ENCODE measurements around the gene SYNM.
"Not testable (repeated sequence)": the region's sequence is repeated elsewhere in the genome, so short reads cannot be mapped to it uniquely, and the experiment has no call there.

The SYNM gene, protein sequence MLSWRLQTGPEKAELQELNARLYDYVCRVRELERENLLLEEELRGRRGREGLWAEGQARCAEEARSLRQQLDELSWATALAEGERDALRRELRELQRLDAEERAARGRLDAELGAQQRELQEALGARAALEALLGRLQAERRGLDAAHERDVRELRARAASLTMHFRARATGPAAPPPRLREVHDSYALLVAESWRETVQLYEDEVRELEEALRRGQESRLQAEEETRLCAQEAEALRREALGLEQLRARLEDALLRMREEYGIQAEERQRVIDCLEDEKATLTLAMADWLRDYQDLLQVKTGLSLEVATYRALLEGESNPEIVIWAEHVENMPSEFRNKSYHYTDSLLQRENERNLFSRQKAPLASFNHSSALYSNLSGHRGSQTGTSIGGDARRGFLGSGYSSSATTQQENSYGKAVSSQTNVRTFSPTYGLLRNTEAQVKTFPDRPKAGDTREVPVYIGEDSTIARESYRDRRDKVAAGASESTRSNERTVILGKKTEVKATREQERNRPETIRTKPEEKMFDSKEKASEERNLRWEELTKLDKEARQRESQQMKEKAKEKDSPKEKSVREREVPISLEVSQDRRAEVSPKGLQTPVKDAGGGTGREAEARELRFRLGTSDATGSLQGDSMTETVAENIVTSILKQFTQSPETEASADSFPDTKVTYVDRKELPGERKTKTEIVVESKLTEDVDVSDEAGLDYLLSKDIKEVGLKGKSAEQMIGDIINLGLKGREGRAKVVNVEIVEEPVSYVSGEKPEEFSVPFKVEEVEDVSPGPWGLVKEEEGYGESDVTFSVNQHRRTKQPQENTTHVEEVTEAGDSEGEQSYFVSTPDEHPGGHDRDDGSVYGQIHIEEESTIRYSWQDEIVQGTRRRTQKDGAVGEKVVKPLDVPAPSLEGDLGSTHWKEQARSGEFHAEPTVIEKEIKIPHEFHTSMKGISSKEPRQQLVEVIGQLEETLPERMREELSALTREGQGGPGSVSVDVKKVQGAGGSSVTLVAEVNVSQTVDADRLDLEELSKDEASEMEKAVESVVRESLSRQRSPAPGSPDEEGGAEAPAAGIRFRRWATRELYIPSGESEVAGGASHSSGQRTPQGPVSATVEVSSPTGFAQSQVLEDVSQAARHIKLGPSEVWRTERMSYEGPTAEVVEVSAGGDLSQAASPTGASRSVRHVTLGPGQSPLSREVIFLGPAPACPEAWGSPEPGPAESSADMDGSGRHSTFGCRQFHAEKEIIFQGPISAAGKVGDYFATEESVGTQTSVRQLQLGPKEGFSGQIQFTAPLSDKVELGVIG (N-terminal part only)

DNA sequence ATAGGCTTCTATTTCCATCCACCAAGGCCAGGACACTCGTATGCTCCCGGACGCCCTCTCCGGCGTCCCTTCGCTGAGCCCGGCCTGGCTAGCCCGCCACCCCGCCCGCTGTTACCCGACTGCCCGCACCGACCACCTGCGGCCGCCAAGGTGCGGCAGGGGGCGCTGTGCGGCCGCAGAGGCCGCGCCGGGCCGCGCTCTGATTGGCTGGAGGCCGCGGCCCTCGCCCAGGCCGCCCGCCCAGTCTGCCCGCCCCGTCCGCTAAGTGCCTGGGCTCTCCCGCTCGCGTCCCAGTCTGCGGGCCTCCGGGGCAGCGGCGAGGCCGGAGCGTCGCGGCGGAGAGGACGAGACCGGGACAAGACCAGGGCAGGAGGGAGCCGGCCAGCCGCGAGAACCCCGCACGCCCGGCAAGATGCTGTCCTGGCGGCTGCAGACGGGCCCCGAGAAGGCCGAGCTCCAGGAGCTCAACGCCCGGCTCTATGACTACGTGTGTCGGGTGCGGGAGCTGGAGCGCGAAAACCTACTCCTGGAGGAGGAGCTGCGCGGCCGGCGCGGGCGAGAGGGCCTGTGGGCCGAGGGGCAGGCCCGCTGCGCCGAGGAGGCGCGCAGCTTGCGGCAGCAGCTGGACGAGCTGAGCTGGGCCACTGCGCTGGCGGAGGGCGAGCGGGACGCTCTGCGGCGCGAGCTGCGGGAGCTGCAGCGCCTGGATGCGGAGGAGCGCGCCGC, at the start of gene SYNM:
Gene SYNM, plus strand, starts transcription at position 293 of the 726 bp plus-strand sequence. Its CDS starts 120 bp downstream, at position 413.
- DNase-seq = peak; percentile 70

DNA sequence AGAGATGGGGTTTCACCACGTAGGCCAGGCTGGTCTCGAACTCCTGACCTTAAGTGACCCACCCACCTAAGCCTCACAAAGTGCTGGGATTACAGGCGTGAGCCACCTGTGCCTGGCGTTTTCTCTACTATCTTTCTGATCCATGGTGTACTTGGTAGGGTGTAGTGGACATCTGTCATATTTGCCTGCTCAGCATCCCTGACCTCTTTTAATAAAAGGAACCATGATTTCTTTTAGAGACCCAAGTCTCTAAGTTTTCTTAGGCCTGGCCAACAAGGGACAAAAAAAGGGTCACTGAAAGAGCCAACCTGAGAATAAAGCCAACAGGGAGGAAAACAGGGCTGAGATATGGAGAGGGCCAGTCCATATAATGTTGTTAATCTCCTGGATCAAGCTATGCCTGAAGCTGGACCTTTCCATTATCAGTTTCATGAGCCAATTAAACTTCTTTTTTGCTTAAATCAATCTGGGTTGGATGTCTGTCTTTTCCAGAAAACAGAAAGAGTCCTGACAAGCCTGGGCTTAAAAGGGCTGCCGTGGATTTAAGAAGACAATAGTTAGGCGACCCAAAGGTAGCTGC, 49.2 kb upstream of the SYNM start:
- no peak for DNase-seq

DNA sequence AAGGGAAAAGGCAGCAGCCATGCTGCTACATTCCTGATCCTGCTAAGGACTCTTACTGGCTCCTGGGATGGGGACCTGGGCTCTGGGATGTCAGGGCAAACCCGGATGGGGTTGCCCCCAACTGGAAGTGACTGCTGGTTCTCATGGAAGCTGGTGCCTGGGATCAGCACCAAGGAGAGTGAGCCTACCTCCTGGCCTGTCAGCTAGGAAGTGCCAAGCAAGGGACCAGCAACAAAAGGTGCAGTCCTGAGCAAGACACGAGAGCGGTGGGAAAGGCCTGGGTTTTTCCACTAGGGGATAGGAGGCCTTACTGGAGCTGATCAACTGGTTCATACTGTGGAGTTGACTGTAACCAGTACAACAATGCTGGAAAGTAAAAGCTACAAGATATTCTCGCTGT, 47.9 kb upstream of the SYNM start:
- no peak for DNase-seq

DNA sequence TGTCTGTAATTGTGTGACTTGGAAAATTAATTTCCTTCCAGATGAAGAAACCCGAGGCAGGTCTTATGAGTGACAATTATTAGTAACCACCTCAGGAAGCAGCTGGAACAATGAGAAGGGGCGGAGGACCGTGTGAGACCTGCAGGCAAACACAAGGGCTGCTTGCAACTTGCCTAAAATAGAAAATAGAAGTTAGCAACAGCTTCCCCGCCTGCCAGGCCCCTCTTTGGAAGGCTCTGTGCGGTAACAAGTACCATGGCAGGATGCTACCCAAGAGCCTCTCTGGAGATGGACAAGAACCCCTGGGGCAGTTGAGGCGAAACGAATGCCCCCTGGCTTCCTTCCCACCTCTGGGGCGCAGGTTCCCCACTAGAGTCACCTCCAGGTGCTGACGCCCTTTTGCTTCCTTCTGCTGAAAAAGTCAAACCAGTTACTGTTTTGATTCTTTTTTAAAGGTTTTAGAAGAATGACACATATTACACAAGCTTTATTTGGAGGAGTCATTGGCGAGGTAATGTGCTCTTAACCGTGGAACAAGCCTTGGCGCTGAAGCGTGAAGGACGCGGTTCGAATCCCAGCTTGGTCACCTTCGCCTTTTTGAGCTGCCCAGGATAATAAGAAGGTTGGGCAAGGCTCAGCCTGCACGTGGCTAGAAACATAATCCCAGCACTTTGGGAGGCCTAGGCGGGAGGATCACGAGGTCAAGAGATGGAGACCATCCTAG, 47.0 kb upstream of the SYNM start:
- no peak for DNase-seq

GRCh38 chr15:99058421-99058870, 46.4 kb upstream of the SYNM start:
- DNase-seq = no peak

DNA sequence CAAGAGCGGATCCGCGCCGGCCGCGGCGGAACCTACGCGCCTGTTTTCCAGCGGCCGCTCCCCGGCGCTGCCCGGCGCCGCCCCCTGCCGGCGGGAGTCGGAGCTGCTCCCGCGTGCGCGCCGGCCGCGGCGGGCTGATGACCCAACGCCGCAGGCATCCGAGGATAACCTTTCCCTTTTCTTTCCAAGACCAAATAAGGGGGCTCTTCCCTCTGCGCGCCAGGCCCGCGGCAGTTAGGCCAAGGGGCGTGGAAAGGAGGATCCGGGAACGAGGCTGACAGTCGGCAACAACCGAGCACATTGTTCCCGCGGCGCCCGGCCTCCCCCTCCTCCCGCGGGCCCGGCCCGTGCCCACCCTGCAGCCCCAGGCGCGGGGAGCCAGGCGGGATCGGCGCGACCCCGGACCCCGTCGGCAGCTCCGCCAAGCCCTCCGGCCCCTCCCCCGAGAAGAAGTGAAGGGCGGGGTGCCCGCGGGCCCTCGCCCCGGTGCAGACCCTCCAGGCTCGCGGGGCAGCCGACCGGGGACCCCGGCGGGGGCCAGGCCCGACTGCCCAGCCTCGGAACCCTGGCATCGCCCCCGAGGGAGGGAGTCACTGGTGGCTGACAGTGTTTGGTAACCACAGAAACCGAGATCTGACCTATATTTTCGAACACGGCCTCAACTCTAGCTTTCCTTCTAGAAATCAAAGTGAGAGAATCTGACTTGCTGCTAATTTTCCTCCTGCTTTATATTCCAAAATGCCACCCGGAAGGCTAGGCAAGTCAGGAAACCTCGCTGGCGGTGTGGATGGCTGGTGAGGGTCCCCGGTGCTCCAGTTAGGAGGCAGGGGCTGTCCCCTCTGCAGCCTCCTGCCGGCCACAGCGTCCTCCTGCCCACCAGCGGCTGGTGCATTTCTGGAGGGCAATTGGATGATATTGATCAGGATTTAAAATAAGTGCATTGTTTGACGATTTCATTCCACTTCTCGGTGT, 45.6 kb upstream of the SYNM start:
- DNase-seq = peak; percentile 19

- not testable (repeated sequence) for DNase-seq
Measured at GRCh38 chr15:99060186-99060585, 44.7 kb upstream of the SYNM start.

DNA sequence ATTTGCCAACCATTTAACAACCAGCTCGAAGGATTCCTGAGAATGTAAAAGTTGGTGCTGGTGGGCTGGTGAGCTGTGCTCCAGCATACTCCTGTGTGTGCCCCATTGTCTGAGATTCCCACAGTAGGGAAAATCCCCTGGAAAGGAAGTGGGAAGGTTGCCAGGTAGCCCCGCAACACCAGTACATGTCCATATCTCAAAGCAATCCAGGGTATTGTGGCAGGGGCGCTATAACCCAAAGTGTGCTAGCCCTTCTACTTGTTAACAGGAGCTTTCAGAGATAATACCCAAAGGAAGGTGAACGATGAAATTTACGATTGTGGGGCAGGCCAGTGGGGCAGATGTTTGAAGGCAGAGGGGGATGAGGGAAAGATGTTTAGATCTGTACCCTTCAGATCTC, 42.7 kb upstream of the SYNM start:
- DNase-seq = no peak

DNA sequence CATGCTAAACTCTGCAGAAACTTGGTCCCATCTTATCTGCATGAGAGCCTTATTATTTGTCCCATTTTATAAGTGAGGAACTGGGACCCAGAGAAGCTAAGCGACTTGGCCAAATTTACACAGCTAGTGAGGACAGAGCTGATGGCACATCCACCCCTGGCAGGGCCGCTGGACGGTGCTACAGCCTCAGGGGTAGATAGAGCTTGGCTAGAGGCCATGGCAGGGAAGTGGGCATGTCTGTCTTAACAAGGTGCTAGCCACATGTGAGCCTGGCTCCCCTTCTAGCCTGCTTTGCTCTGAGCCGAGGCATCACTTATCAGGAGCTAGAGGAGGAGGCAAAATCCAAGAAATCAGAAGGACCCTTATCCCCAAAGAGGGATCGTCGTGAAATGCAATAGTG, 36.7 kb upstream of the SYNM start:
- DNase-seq = no peak

DNA sequence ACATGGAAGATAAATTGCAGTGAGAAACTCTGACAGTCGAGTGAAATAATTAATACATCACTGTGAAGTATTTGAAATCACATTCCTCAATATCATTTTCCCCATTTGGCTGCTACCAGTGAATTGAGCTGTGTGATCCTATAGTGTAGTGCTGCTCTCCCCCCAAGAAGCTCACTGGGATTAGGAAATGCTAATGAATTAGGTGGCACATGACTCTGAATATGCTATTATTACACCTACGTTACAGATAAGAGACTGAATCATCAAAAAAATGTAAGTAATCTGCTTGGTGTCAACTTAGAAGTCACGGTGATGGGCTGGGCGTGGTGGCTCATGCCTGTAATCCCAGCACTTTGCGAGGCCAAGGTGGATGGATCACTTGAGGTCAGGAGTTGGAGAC, 34.7 kb upstream of the SYNM start:
- no peak for DNase-seq

- DNase-seq = no peak
Measured at GRCh38 chr15:99071091-99071680, 33.7 kb upstream of the SYNM start.

GRCh38 chr15:99073008-99073717, 31.7 kb upstream of the SYNM start:
- DNase-seq = no peak

- DNase-seq = no peak
Measured at GRCh38 chr15:99074446-99074845, 30.4 kb upstream of the SYNM start.

GRCh38 chr15:99075059-99075652, 29.7 kb upstream of the SYNM start:
- DNase-seq = not testable (repeated sequence)

DNA sequence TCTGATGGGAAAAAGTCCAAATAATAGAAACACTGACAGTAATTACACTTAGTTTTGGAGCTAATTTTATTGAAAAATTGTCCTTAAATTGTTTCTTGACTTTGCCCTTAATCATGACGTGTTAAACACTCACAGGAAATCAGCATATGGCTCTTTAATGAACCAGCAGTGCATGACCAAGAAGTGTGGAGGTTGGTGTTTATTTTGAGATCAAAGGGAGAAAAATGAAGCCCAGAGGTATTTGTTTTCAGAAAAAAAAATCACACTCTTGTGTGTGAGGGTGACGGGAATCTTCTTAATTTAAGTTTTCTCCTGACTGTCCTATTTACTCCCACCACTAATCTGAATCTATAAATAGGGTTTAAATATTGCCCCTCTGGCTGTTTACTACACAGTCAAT, 28.8 kb upstream of the SYNM start:
- DNase-seq = no peak

DNA sequence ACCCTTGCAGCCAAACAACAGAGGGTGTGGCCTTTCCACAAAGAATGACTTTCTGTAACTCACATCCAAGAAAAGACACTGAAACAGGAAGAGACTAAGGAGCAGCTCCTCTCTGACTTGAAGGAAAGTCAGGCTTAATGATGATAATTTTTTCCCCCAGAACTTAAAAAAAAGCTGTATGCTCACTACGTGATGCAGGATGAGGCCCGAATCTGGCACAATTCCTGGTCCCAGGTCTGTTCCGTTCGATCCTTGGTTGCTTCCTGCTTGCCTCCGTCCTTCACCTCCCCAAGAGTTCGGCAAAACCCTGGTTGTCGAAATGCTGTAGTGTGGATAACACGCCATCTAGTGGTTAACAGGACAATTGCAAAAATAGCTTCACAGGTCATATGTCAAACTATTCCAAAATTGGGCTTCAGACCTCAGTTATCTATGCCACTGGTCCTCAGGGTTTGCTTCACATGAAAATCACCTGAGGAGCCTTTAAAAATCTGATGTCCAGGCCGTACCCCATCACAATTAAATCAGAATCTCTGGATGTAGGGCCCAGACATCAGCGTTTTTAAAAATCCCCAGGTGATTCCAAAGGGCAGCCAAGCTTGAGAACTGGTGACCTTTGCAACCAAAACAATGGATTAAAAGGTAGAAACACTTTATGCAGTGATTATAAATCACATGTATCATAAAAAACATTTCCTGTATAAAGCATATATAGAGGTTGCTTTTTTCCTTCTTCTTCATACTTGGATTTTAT, 28.1 kb upstream of the SYNM start:
- peak; percentile 62 for DNase-seq

GRCh38 chr15:99082798-99083197, 22.1 kb upstream of the SYNM start:
- no peak for DNase-seq

DNA sequence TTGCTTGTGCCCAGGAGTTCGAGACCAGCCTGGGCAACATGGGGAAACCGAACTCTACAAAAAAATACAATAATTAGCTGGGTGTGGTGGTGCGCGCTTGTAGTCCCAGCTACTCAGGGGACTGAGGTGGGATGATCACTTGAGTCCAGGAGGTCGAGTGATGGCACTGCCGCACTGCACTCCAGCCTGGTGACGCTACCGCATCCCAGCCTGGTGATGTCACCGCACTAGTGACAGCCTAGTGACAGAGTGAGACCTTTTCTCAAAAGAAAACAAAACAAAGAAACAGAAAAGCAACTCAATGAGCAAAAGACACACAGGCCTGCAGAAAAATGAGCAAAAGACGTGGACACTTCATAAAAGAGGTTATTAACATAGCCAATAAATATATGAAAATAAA, 19.9 kb upstream of the SYNM start:
- DNase-seq = no peak
